ENCODE results near the gene GAL3ST1.

- no peak for TF ChIP-seq CTCF (IDR thresholded peaks at IDR 0.05)
- no peak for TF ChIP-seq USF2 (IDR thresholded peaks at IDR 0.05; ENCODE audit: borderline replicate concordance, low read depth, low read length)
- TF ChIP-seq YY1 (IDR thresholded peaks at IDR 0.05; ENCODE audit: low read depth): no peak
- TF ChIP-seq FOXJ3 (CRISPR knock-in tag; IDR thresholded peaks at IDR 0.05): no peak
- TF ChIP-seq EP300 (IDR thresholded peaks at IDR 0.05; ENCODE audit: borderline replicate concordance in 1 of 2, low read depth in 1 of 2, low read length in 1 of 2): no peak
- no peak for TF ChIP-seq RCOR1 (IDR thresholded peaks at IDR 0.05; ENCODE audit: low read length)
- no peak for TF ChIP-seq EZH2phosphoT487 (IDR thresholded peaks at IDR 0.05; ENCODE audit: borderline replicate concordance, low read depth)
- TF ChIP-seq MXI1 (IDR thresholded peaks at IDR 0.05; ENCODE audit: low read depth, low read length): no peak
- no peak for TF ChIP-seq ZBTB33 (IDR thresholded peaks at IDR 0.05; ENCODE audit: borderline replicate concordance, low read depth)
- no peak for TF ChIP-seq POLR2AphosphoS5 (IDR thresholded peaks at IDR 0.05; ENCODE audit: low read depth, low read length)
- no peak for TF ChIP-seq GABPA (IDR thresholded peaks at IDR 0.05; ENCODE audit: low read depth)
Measured at GRCh38 chr22:30565341-30565740, 9.1 kb downstream of the GAL3ST1 start.
